ENCODE data around the gene TAS1R2. TPM values are rescaled to one million over a fixed set of nuclear protein-coding genes. Genes with fewer than 3 reads are reported as not detected.

TAS1R2 gene
- total and polyA plus RNA-seq, 2 of the 13 experiments (the other 11 are each of a cell fraction or from before 2014, with no cell fraction given): not detected

GRCh38 chr1:18901147-18901951, 41.9 kb upstream of the TAS1R2 start (continued):
- TF ChIP-seq DRAP1 (CRISPR knock-in tag; IDR thresholded peaks at IDR 0.05) (peak; percentile 90), HMG20A (CRISPR knock-in tag; IDR thresholded peaks at IDR 0.05; ENCODE audit: borderline replicate concordance) (peak; percentile 84), HNF1A (IDR thresholded peaks at IDR 0.05; ENCODE audit: low read depth) (peak; percentile 95), HNF1A (CRISPR knock-in tag; IDR thresholded peaks at IDR 0.05; ENCODE audit: borderline replicate concordance) (peak; percentile 97), TOPORS (CRISPR knock-in tag; IDR thresholded peaks at IDR 0.05) (no peak), ZNF850 (CRISPR knock-in tag; conservative IDR thresholded peaks at IDR 0.05) (0 out of 2 replicates have a peak, but pooled peaks have one; percentile 60), ZNF841 (CRISPR knock-in tag; IDR thresholded peaks at IDR 0.05; ENCODE audit: borderline replicate concordance) (no peak), FOXA1 (IDR thresholded peaks at IDR 0.05) (no peak), FOXA1 (CRISPR knock-in tag; IDR thresholded peaks at IDR 0.05) (peak; percentile 55), ZNF34 (CRISPR knock-in tag; IDR thresholded peaks at IDR 0.05; ENCODE audit: borderline replicate concordance) (no peak), ETV6 (CRISPR knock-in tag; conservative IDR thresholded peaks at IDR 0.05) (no peak)
- TF ChIP-seq, protein P1, sequence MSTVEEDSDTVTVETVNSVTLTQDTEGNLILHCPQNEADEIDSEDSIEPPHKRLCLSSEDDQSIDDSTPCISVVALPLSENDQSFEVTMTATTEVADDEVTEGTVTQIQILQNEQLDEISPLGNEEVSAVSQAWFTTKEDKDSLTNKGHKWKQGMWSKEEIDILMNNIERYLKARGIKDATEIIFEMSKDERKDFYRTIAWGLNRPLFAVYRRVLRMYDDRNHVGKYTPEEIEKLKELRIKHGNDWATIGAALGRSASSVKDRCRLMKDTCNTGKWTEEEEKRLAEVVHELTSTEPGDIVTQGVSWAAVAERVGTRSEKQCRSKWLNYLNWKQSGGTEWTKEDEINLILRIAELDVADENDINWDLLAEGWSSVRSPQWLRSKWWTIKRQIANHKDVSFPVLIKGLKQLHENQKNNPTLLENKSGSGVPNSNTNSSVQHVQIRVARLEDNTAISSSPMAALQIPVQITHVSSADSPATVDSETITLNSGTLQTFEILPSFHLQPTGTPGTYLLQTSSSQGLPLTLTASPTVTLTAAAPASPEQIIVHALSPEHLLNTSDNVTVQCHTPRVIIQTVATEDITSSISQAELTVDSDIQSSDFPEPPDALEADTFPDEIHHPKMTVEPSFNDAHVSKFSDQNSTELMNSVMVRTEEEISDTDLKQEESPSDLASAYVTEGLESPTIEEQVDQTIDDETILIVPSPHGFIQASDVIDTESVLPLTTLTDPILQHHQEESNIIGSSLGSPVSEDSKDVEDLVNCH (CRISPR knock-in tag; IDR thresholded peaks at IDR 0.05): no peak
- TF ChIP-seq, protein P2, sequence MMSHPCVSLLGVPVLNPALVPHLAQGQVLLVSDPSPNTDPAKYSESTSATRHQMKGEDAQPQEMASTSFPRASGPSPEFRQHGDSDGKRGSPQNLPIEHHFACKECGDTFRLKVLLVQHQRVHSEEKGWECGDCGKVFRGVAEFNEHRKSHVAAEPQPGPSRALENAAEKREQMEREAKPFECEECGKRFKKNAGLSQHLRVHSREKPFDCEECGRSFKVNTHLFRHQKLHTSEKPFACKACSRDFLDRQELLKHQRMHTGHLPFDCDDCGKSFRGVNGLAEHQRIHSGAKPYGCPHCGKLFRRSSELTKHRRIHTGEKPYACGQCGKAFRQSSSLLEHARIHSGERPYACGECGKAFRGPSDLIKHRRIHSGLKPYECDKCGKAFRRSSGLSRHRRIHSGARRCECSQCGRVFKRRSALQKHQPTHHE (CRISPR knock-in tag; IDR thresholded peaks at IDR 0.05; ENCODE audit: borderline replicate concordance): no peak
- TF ChIP-seq, protein P3, sequence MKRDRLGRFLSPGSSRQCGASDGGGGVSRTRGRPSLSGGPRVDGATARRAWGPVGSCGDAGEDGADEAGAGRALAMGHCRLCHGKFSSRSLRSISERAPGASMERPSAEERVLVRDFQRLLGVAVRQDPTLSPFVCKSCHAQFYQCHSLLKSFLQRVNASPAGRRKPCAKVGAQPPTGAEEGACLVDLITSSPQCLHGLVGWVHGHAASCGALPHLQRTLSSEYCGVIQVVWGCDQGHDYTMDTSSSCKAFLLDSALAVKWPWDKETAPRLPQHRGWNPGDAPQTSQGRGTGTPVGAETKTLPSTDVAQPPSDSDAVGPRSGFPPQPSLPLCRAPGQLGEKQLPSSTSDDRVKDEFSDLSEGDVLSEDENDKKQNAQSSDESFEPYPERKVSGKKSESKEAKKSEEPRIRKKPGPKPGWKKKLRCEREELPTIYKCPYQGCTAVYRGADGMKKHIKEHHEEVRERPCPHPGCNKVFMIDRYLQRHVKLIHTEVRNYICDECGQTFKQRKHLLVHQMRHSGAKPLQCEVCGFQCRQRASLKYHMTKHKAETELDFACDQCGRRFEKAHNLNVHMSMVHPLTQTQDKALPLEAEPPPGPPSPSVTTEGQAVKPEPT (CRISPR knock-in tag; IDR thresholded peaks at IDR 0.05; ENCODE audit: low read depth): no peak
- TF ChIP-seq, protein P4, sequence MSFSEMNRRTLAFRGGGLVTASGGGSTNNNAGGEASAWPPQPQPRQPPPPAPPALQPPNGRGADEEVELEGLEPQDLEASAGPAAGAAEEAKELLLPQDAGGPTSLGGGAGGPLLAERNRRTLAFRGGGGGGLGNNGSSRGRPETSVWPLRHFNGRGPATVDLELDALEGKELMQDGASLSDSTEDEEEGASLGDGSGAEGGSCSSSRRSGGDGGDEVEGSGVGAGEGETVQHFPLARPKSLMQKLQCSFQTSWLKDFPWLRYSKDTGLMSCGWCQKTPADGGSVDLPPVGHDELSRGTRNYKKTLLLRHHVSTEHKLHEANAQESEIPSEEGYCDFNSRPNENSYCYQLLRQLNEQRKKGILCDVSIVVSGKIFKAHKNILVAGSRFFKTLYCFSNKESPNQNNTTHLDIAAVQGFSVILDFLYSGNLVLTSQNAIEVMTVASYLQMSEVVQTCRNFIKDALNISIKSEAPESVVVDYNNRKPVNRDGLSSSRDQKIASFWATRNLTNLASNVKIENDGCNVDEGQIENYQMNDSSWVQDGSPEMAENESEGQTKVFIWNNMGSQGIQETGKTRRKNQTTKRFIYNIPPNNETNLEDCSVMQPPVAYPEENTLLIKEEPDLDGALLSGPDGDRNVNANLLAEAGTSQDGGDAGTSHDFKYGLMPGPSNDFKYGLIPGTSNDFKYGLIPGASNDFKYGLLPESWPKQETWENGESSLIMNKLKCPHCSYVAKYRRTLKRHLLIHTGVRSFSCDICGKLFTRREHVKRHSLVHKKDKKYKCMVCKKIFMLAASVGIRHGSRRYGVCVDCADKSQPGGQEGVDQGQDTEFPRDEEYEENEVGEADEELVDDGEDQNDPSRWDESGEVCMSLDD (CRISPR knock-in tag; IDR thresholded peaks at IDR 0.05; ENCODE audit: borderline replicate concordance): peak; percentile 72; the same call in 1 of the 2 replicates

Data from HepG2 (cell line).